H9 (cell line): ENCODE data around the gene SBK3. TPM values are rescaled to one million over a fixed set of nuclear protein-coding genes. Genes with fewer than 3 reads are reported as not detected.

Experiments used
- DNase-seq: peaks from one replicate; pipeline ENCODE4 v3.0.0-alpha.2; 2017
- H2AFZ ChIP-seq: one replicate; pipeline ENCODE4 v1.6.1; 2013; ENCODE audit warnings: mild to moderate bottlenecking, low read length, control low read depth, moderate library complexity
- H2AK5ac ChIP-seq: 2 replicates; pipeline ENCODE4 v1.6.1; 2013; ENCODE audit warnings: low read length, control low read depth, mixed read lengths; ENCODE audit not compliant: insufficient read length
- H2BK120ac ChIP-seq: one replicate; pipeline ENCODE4 v1.6.1; 2013; ENCODE audit warnings: low read depth, mild to moderate bottlenecking, low read length, control low read depth, inconsistent platforms; ENCODE audit not compliant: poor library complexity, severe bottlenecking
- H2BK12ac ChIP-seq: 2 replicates; pipeline ENCODE4 v1.6.1; 2013; ENCODE audit warnings: low read length, control low read depth, mixed read lengths, low read depth; ENCODE audit not compliant: insufficient read length
- H2BK15ac ChIP-seq: 2 replicates; pipeline ENCODE4 v1.6.1; 2013; ENCODE audit warnings: low read depth, low read length, control low read depth
- H2BK20ac ChIP-seq: one replicate; pipeline ENCODE4 v1.6.1; 2013; ENCODE audit warnings: low read depth, mild to moderate bottlenecking, low read length, control low read depth, inconsistent platforms; ENCODE audit not compliant: poor library complexity, severe bottlenecking
- H2BK5ac ChIP-seq: 2 replicates; pipeline ENCODE4 v1.6.1; 2013; ENCODE audit warnings: low read length, control low read depth, mixed read lengths; ENCODE audit not compliant: insufficient read length
- H3K14ac ChIP-seq: 2 replicates; pipeline ENCODE4 v1.6.1; 2013; ENCODE audit warnings: low read length, control low read depth; ENCODE audit not compliant: insufficient read depth
- H3K18ac ChIP-seq: 2 replicates; pipeline ENCODE4 v1.6.1; 2013; ENCODE audit warnings: low read depth, mild to moderate bottlenecking, mixed read lengths, low read length, control low read depth; ENCODE audit not compliant: insufficient read length
- H3K23ac ChIP-seq: 2 replicates; pipeline ENCODE4 v1.6.1; 2013; ENCODE audit warnings: low read length, control low read depth, mixed read lengths, low read depth; ENCODE audit not compliant: insufficient read length
- H3K23me2 ChIP-seq: 2 replicates; pipeline ENCODE4 v1.6.1; 2013; ENCODE audit warnings: low read depth, mild to moderate bottlenecking, mixed read lengths, low read length, control low read depth; ENCODE audit not compliant: insufficient read length, poor library complexity, severe bottlenecking
- H3K27ac ChIP-seq: 2 replicates; pipeline ENCODE4 v1.5.1; 2013; ENCODE audit warnings: low read length, control low read depth, mixed read lengths, low read depth; ENCODE audit not compliant: insufficient read length
- H3K27me3 ChIP-seq: 2 replicates; pipeline ENCODE4 v1.6.1; 2013; ENCODE audit warnings: low read length, control low read depth, inconsistent platforms; ENCODE audit not compliant: insufficient read depth
- H3K4ac ChIP-seq: 2 replicates; pipeline ENCODE4 v1.6.1; 2013; ENCODE audit warnings: low read depth, mild to moderate bottlenecking, control low read depth, inconsistent platforms, low read length, moderate library complexity
- H3K4me1 ChIP-seq: 2 replicates; pipeline ENCODE4 v1.6.1; 2013; ENCODE audit warnings: low read length, control low read depth, inconsistent platforms; ENCODE audit not compliant: insufficient read depth
- H3K4me2 ChIP-seq: 2 replicates; pipeline ENCODE4 v1.6.1; 2013; ENCODE audit warnings: low read length, control low read depth, mixed read lengths; ENCODE audit not compliant: insufficient read length, insufficient read depth
- H3K56ac ChIP-seq: 2 replicates; pipeline ENCODE4 v1.6.1; 2013; ENCODE audit warnings: low read depth, mild to moderate bottlenecking, mixed read lengths, low read length, control low read depth; ENCODE audit not compliant: insufficient read length
- H3K79me1 ChIP-seq: 2 replicates; pipeline ENCODE4 v1.6.1; 2013; ENCODE audit warnings: low read depth, mild to moderate bottlenecking, moderate library complexity, low read length, control low read depth, inconsistent platforms; ENCODE audit not compliant: insufficient read depth, poor library complexity, severe bottlenecking
- H3K79me2 ChIP-seq: 2 replicates; pipeline ENCODE4 v1.6.1; 2013; ENCODE audit warnings: low read length, control low read depth, inconsistent platforms; ENCODE audit not compliant: insufficient read depth
- H3K9ac ChIP-seq: 2 replicates; pipeline ENCODE4 v1.6.1; 2013; ENCODE audit warnings: low read length, control low read depth, mixed read lengths; ENCODE audit not compliant: insufficient read length; ENCODE audit errors: extremely low read depth
- H3K9me3 ChIP-seq: one replicate; pipeline ENCODE4 v1.6.1; 2013; ENCODE audit warnings: low read depth, low read length, inconsistent platforms; ENCODE audit not compliant: control insufficient read depth
- H3T11ph ChIP-seq: one replicate; pipeline ENCODE4 v1.6.1; 2013; ENCODE audit warnings: mild to moderate bottlenecking, low read length, control low read depth, inconsistent platforms
- H4K20me1 ChIP-seq: one replicate; pipeline ENCODE4 v1.6.1; 2013; ENCODE audit not compliant: control insufficient read depth, insufficient read length, insufficient read depth
- H4K5ac ChIP-seq: 2 replicates; pipeline ENCODE4 v1.6.1; 2013; ENCODE audit warnings: low read depth, mild to moderate bottlenecking, mixed read lengths, low read length, control low read depth; ENCODE audit not compliant: insufficient read length
- H4K8ac ChIP-seq: replicated peaks from 2 replicates; pipeline ENCODE4 v1.6.1; 2013; ENCODE audit warnings: low read length, control low read depth, mixed read lengths, low read depth; ENCODE audit not compliant: insufficient read length
- H4K91ac ChIP-seq: 2 replicates; pipeline ENCODE4 v1.6.1; 2013; ENCODE audit warnings: low read depth, mild to moderate bottlenecking, moderate library complexity, mixed read lengths, low read length, control low read depth; ENCODE audit not compliant: insufficient read length
- H3K27ac Mint-ChIP-seq, 3 experiments: 2 replicates in 2 of 3; 3 replicates in 1 of 3; pipeline ENCODE4 v1.8.0; 2020 to 2021; ENCODE audit warnings: mixed read lengths in 3 of 3, mild to moderate bottlenecking in 1 of 3, moderate library complexity in 1 of 3
- H3K27me3 Mint-ChIP-seq: 2 replicates; pipeline ENCODE4 v1.8.0; 2021; ENCODE audit warnings: low read depth, mild to moderate bottlenecking, moderate library complexity, mixed read lengths
- H3K36me3 Mint-ChIP-seq, 3 experiments: 2 replicates in 2 of 3; 3 replicates in 1 of 3; pipeline ENCODE4 v1.8.0; 2020 to 2021; ENCODE audit warnings: low read depth in 3 of 3, mixed read lengths in 3 of 3; ENCODE audit not compliant: insufficient read depth in 1 of 3
- H3K4me1 Mint-ChIP-seq, 2 experiments: 2 replicates each; pipeline ENCODE4 v1.8.0; 2020; ENCODE audit warnings: mixed read lengths in 2 of 2
- H3K4me3 Mint-ChIP-seq, 2 experiments: 2 replicates in 1 of 2; 3 replicates in 1 of 2; pipeline ENCODE4 v1.8.0; 2020 to 2021; ENCODE audit warnings: mild to moderate bottlenecking in 2 of 2, mixed read lengths in 2 of 2, moderate library complexity in 1 of 2
- H3K9me3 Mint-ChIP-seq, 2 experiments: 2 replicates in 1 of 2; 3 replicates in 1 of 2; pipeline ENCODE4 v1.8.0; 2020; ENCODE audit warnings: mild to moderate bottlenecking in 2 of 2, mixed read lengths in 2 of 2, moderate library complexity in 1 of 2
- WGBS: extraction: QIAGEN DNeasy Blood & Tissue Kit; methylation state at CpG from one replicate; pipeline ENCODE4 v1.1.7; 2013; ENCODE audit warnings: missing lambda C conversion rate, low lambda C conversion rate, mixed read lengths; ENCODE audit not compliant: insufficient read length; ENCODE audit errors: extremely low coverage; 5-methylcytosine and 5-hydroxymethylcytosine counted together
- total RNA-seq: library from RNA; stranded (reverse); gene quantifications from 2 replicates; pipeline ENCODE4 v1.2.1, GENCODE V29; 2021
- TF ChIP-seq, protein P1 (sequence below): fragments of 200-600 bp; sonication (generic); conservative IDR thresholded peaks from 3 replicates; pipeline ENCODE4 v1.8.0; 2021; ENCODE audit warnings: antibody characterized with exemption, mild to moderate bottlenecking

Gene SBK3
- total RNA-seq, 1 experiment from 2014 or later, result 0.70 TPM

DNA sequence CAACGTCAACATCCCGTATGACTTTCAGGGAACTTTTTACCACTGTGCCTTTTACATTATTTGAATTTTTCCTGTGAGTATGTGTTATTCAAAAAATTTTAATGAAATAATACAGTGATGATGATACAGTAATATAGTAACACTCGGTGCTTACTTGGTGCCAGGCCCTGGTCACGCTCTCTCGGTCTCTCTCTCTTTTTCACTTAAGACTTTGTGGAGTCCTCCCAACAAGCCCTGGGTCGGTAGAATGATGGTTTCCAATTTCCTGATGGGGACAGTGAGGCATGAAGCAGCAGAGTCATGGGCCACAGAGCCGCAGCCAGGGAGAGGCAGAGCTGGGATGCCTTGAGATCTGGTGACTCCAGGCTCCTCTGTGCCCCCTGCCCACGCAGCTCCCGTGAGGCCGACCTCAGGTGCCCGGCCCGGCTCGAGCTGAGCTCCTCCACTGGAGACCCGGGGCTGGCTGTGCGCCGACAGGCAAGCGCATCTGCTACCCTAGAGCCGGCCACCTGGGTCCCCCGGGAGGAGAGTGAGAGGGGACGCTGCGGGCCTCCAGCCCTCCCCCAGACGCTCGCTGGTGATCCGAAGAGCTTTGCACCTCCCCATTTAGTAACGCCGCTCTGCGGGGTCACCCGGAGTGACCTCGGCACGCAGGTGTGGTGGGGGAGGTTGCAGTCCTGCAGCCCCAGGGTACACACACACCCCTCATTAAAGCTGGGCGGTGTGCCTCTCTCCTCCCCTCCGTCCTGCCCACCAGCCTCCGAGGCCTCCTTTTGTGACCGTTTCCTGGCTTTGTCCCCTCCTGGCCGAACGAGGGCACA lies 4.4 kb upstream of the SBK3 start:
- H2BK12ac ChIP-seq, result peak overlapping the region; percentile 51
- H3K4ac ChIP-seq, result no peak overlapping the region; the same call in 1 of the 2 replicates
- no peaks in the 10 kb centered on the region for H3K79me2 ChIP-seq
- no peak overlapping the region for H2BK15ac ChIP-seq
- Mint-ChIP-seq H3K36me3 (no peaks in the 10 kb centered on the region), H3K27me3 (peaks cover 4% of the 10 kb centered on the region), H3K4me3 (peak overlapping the region; percentile 63 to 82), H3K9me3 (no peaks in the 10 kb centered on the region; a peak in 1 of 5 replicates), H3K4me1 (peaks cover 42 to 69% of the 10 kb centered on the region in 2 experiments), H3K27ac (peak overlapping the region in 2 of 3 experiments; percentile 44 to 80; a peak in 4 of 7 replicates)
- no peak overlapping the region for H2BK20ac ChIP-seq
- DNase-seq, result peak; percentile 67
- no peak overlapping the region for H2AK5ac ChIP-seq
- peak overlapping the region; percentile 92 for H3K18ac ChIP-seq
- H3K27ac ChIP-seq, result no peak overlapping the region
- H3T11ph ChIP-seq, result no peak overlapping the region
- peak overlapping the region; percentile 93; the same call in 1 of the 2 replicates for H3K14ac ChIP-seq
- no peak overlapping the region for H2BK120ac ChIP-seq
- H3K79me1 ChIP-seq, result no peaks in the 10 kb centered on the region
- no peak overlapping the region for H3K23ac ChIP-seq
- H4K20me1 ChIP-seq, result no peaks in the 10 kb centered on the region
- H3K27me3 ChIP-seq, result no peaks in the 10 kb centered on the region
- H3K4me1 ChIP-seq, result peaks cover 8% of the 10 kb centered on the region; the same call in 1 of the 2 replicates
- H4K91ac ChIP-seq, result no peak overlapping the region
- peak overlapping the region; percentile 14 for H2AFZ ChIP-seq
- H2BK5ac ChIP-seq, result no peak overlapping the region
- H4K8ac ChIP-seq, result no peak overlapping the region
- no peaks in the 10 kb centered on the region for H3K9me3 ChIP-seq
- peak overlapping the region; percentile 41 for H3K4me2 ChIP-seq
- no CpG with 5 or more reads among the region's 36 CpGs for WGBS
- TF ChIP-seq, protein P1, sequence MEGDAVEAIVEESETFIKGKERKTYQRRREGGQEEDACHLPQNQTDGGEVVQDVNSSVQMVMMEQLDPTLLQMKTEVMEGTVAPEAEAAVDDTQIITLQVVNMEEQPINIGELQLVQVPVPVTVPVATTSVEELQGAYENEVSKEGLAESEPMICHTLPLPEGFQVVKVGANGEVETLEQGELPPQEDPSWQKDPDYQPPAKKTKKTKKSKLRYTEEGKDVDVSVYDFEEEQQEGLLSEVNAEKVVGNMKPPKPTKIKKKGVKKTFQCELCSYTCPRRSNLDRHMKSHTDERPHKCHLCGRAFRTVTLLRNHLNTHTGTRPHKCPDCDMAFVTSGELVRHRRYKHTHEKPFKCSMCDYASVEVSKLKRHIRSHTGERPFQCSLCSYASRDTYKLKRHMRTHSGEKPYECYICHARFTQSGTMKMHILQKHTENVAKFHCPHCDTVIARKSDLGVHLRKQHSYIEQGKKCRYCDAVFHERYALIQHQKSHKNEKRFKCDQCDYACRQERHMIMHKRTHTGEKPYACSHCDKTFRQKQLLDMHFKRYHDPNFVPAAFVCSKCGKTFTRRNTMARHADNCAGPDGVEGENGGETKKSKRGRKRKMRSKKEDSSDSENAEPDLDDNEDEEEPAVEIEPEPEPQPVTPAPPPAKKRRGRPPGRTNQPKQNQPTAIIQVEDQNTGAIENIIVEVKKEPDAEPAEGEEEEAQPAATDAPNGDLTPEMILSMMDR, result peak; percentile 18; the same call in 1 of the 3 replicates
- H3K56ac ChIP-seq, result no peak overlapping the region
- H4K5ac ChIP-seq, result no peak overlapping the region
- peaks cover 7% of the 10 kb centered on the region for H3K23me2 ChIP-seq
- H3K9ac ChIP-seq, result peak overlapping the region; percentile 54
